Measurements from ENCODE around the gene DLX3. TPM values are rescaled to one million over a fixed set of nuclear protein-coding genes. Genes with fewer than 3 reads are reported as not detected.
"Not testable (repeated sequence)": the region's sequence is repeated elsewhere in the genome, so short reads cannot be mapped to it uniquely, and the experiment has no call there.

Gene DLX3
- under 1 TPM in 1 of 3 donors, not detected in 2; 0.22 TPM for total RNA-seq
- long read RNA-seq, donor 1, partial matches to known transcripts, result 0 of 1 reads
- long read RNA-seq, donor 1, other reads (novel, unspliced or antisense), result 1 of 1 reads
- long read RNA-seq, donor 2, result 0 reads

- intact Hi-C loops (cut with DNase I, micrococcal nuclease), result loop anchor here (5.0 to 10.0 kb wide), 2 partner anchors 118 to 430 kb away; no protein-coding TSS in a partner anchor
- ATAC-seq, result peak; percentile 54
- DNase-seq, result peak; percentile 65 to 73 (median 73)
- Histone ChIP-seq H3K9me3 (no peaks in the 10 kb centered on the region), H3K4me1 (ENCODE audit: low read depth) (peaks cover 19% of the 10 kb centered on the region), H3K4me3 (no peak within 1 kb of the TSS), H3K36me3 (ENCODE audit: low read depth) (no peaks in the 10 kb centered on the region)
- no peak for TF ChIP-seq CTCF (IDR thresholded peaks at IDR 0.05)
Measured at GRCh38 chr17:49995055-49995738, at the start of gene DLX3. TSS of gene DLX3 (minus strand) at chr17:49995224. CDS start at chr17:49994998, 226 bp downstream.

GRCh38 chr17:50044483-50044882 is 49.5 kb upstream of the DLX3 start:
- H3K36me3 ChIP-seq (ENCODE audit: low read depth), result no peaks in the 10 kb centered on the region
- TF ChIP-seq CTCF (IDR thresholded peaks at IDR 0.05), result no peak
- H3K9me3 ChIP-seq, result no peaks in the 10 kb centered on the region
- no peak for ATAC-seq
- intact Hi-C loops (cut with DNase I, micrococcal nuclease), result no loop called here
- H3K4me1 ChIP-seq (ENCODE audit: low read depth), result peaks cover 3% of the 10 kb centered on the region
- no peak overlapping the region for H3K4me3 ChIP-seq
- DNase-seq, result peak in 1 of 3 donors; percentile 22

- intact Hi-C loops (cut with DNase I, micrococcal nuclease), result no loop called here
- Histone ChIP-seq H3K4me1 (ENCODE audit: low read depth) (peaks cover 3% of the 10 kb centered on the region), H3K4me3 (no peak overlapping the region), H3K36me3 (ENCODE audit: low read depth) (no peaks in the 10 kb centered on the region), H3K9me3 (no peaks in the 10 kb centered on the region)
- ATAC-seq (peak; percentile 80), DNase-seq (peak in 2 of 3 donors; percentile 50 to 73)
- TF ChIP-seq CTCF (IDR thresholded peaks at IDR 0.05), result no peak
Measured at GRCh38 chr17:50043290-50044148, 48.5 kb upstream of the DLX3 start.

- Histone ChIP-seq H3K4me3 (no peak overlapping the region), H3K36me3 (ENCODE audit: low read depth) (no peaks in the 10 kb centered on the region), H3K4me1 (ENCODE audit: low read depth) (peaks cover 4% of the 10 kb centered on the region), H3K9me3 (no peaks in the 10 kb centered on the region)
- no peak for TF ChIP-seq CTCF (IDR thresholded peaks at IDR 0.05)
- intact Hi-C loops (cut with DNase I, micrococcal nuclease), result no loop called here
- DNase-seq, result peak in 1 of 3 donors; percentile 2
- ATAC-seq, result no peak
Measured at GRCh38 chr17:50042211-50042610, 47.2 kb upstream of the DLX3 start.

- H3K36me3 ChIP-seq (ENCODE audit: low read depth); intact Hi-C loops (cut with DNase I, micrococcal nuclease); H3K9me3 ChIP-seq; ATAC-seq; H3K4me3 ChIP-seq; DNase-seq; H3K4me1 ChIP-seq (ENCODE audit: low read depth): not testable (repeated sequence)
Measured at GRCh38 chr17:50040496-50040895, 45.5 kb upstream of the DLX3 start.

GRCh38 chr17:50039058-50039457 is 44.0 kb upstream of the DLX3 start:
- Histone ChIP-seq H3K36me3 (ENCODE audit: low read depth) (no peaks in the 10 kb centered on the region), H3K4me1 (ENCODE audit: low read depth) (peaks cover 5% of the 10 kb centered on the region), H3K9me3 (no peaks in the 10 kb centered on the region), H3K4me3 (no peak overlapping the region)
- no peak for TF ChIP-seq CTCF (IDR thresholded peaks at IDR 0.05)
- peak in 1 of 3 donors; percentile 16 for DNase-seq
- intact Hi-C loops (cut with DNase I, micrococcal nuclease), result no loop called here
- no peak for ATAC-seq

Measured in mucosa of descending colon (tissue), 3 donors.